Measurements from ENCODE around the gene B4GALT3. TPM values are rescaled to one million over a fixed set of nuclear protein-coding genes. Genes with fewer than 3 reads are reported as not detected.

B4GALT3 gene
- total and polyA plus RNA-seq, 9 of the 15 experiments (the other 6 are each of a cell fraction or from before 2014, with no cell fraction given): 31.2 to 103 (median 46.1) TPM

- FAIRE-seq (peak; percentile 98), ATAC-seq (peak; percentile 92), DNase-seq (ENCODE audit: extremely low read depth in 1 of 4, low spot score in 3 of 4) (peak; percentile 68 to 92 (median 77))
- no peaks in the 10 kb centered on the region for H3K9me3 ChIP-seq (replicated peaks; ENCODE audit: control insufficient read depth, insufficient read depth, low read depth, low read length)
- peaks cover 20% of the 10 kb centered on the region for H3K79me2 ChIP-seq (ENCODE audit: control insufficient read depth, insufficient read depth, low read length)
- 1% methylated on average over 33 of the region's 33 CpGs for WGBS (ENCODE audit: insufficient coverage, low coverage, missing lambda C conversion rate)
- POLR2A ChIA-PET: interaction anchor here (0.6 to 2.7 kb wide), 18 partner anchors 8 to 1368 kb away, joined by 3 to 30 read pairs (median 4); partner anchors contain the start of genes DEDD, NDUFS2, PPOX and USF1
- intact Hi-C loops (cut with micrococcal nuclease): no loop called here
- peak within 1 kb of the TSS; percentile 92 for H3K27ac ChIP-seq (ENCODE audit: extremely low read depth, low read depth, low read length)
- in situ Hi-C loops (cut with MboI): no loop called here
- peak within 1 kb of the TSS; percentile 93 for H2AFZ ChIP-seq (ENCODE audit: low read depth, low read length)
- peak within 1 kb of the TSS; percentile 89 for H3K4me2 ChIP-seq (ENCODE audit: insufficient read depth, low read length)
- H3K4me1 ChIP-seq (replicated peaks in 1 of 2; ENCODE audit: control insufficient read depth in 2 of 2, insufficient read depth in 2 of 2, low read length in 2 of 2): peaks cover 6 to 19% of the 10 kb centered on the region in 2 experiments; a peak in 3 of 5 replicates
- peak within 1 kb of the TSS; percentile 94 to 97 for H3K9ac ChIP-seq (ENCODE audit: insufficient read depth in 1 of 2, low read depth in 2 of 2, low read length in 2 of 2)
- H4K20me1 ChIP-seq (replicated peaks; ENCODE audit: control insufficient read depth, insufficient read depth, low read length): no peaks in the 10 kb centered on the region
- no peaks in the 10 kb centered on the region for H3K27me3 ChIP-seq (ENCODE audit: control insufficient read depth in 2 of 2, insufficient read depth in 2 of 2, low read length in 2 of 2)
- H3K36me3 ChIP-seq (ENCODE audit: control insufficient read depth, insufficient read depth, low read length): peaks cover 20% of the 10 kb centered on the region
- BruUV-seq (replicated peaks): TSS peak; percentile 97
- CTCF ChIA-PET (ENCODE audit: low intra/inter-chr PET ratio): no interaction called here
- H3K9me1 ChIP-seq (ENCODE audit: control insufficient read depth, insufficient read depth, low read length): no peaks in the 10 kb centered on the region
- H3K4me3 ChIP-seq: peak within 1 kb of the TSS; percentile 52
- TF ChIP-seq TCF3 (CRISPR knock-in tag; IDR thresholded peaks at IDR 0.05) (no peak), CHD2 (IDR thresholded peaks at IDR 0.05; ENCODE audit: low read depth, low read length) (peak; percentile 83), CBX3 (IDR thresholded peaks at IDR 0.05; ENCODE audit: borderline replicate concordance in 1 of 2, low read length in 2 of 2) (peak in 1 of 2 experiments; percentile 85; a peak in 1 of 3 replicates), HNRNPK (IDR thresholded peaks at IDR 0.05; ENCODE audit: low read depth, low read length, poor library complexity, severe bottlenecking) (no peak), EP300 (IDR thresholded peaks at IDR 0.05; ENCODE audit: low read length) (peak; percentile 7; the same call in 1 of the 2 replicates), CHD4 (IDR thresholded peaks at IDR 0.05; ENCODE audit: insufficient read depth, insufficient replicate concordance, low read depth, low read length, poor library complexity, severe bottlenecking) (no peak), GTF2A2 (tag; IDR thresholded peaks at IDR 0.05) (peak; percentile 48; the same call in 1 of the 2 replicates), FOXJ3 (CRISPR knock-in tag; IDR thresholded peaks at IDR 0.05) (no peak), GTF2E2 (tag; IDR thresholded peaks at IDR 0.05) (peak; percentile 95), NFRKB (IDR thresholded peaks at IDR 0.05; ENCODE audit: low read depth) (peak; percentile 100), GTF2B (IDR thresholded peaks at IDR 0.05; ENCODE audit: extremely low read depth, insufficient read length) (peak; percentile 15), HDAC8 (tag; IDR thresholded peaks at IDR 0.05) (0 out of 2 replicates have a peak, but pooled peaks have one; percentile 40), ZBTB11 (CRISPR knock-in tag; IDR thresholded peaks at IDR 0.05) (peak; percentile 92 to 99 (median 97); a peak in 5 of 6 replicates), KAT7 (CRISPR knock-in tag; IDR thresholded peaks at IDR 0.05; ENCODE audit: borderline replicate concordance) (peak; percentile 82; the same call in 1 of the 2 replicates), ZFPM2 (CRISPR knock-in tag; IDR thresholded peaks at IDR 0.05) (no peak), PHF20 (IDR thresholded peaks at IDR 0.05; ENCODE audit: partially characterized antibody) (peak; percentile 94), ZNF766 (CRISPR knock-in tag; conservative IDR thresholded peaks at IDR 0.05) (peak; percentile 80), THRAP3 (IDR thresholded peaks at IDR 0.05; ENCODE audit: borderline replicate concordance) (peak; percentile 29; the same call in 1 of the 2 replicates)
Measured at GRCh38 chr1:161153682-161154337, 23.5 kb downstream of the B4GALT3 start, which contains the start of gene UFC1. Gene UFC1 (plus strand): TSS chr1:161153978. CDS start chr1:161153998, 20 bp downstream.

Data from K562 (cell line).